Measurements from ENCODE around the gene DHX30.
"Not testable (repeated sequence)": the region's sequence is repeated elsewhere in the genome, so short reads cannot be mapped to it uniquely, and the experiment has no call there.

DHX30 gene

DNA sequence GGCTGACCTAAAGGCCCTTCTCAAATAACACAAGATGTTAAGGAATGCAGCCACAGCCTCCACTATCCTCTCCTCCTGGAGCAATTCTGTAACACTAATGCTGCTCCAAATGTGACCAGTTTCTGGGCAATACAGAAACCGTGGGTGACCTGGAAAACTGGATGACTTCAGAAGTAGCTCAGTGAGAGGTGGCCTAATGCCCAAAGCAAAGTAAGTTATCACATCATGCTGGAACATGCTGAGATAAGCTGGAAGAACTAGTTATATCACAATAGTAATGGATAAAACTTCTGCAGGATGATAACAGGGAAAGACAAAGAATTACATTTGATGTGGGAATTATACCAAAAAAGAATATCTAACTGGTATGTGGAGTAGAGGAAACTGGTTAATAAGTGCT lies 72.0 kb downstream of the DHX30 start:
- no peaks in the 10 kb centered on the region for H3K27me3 ChIP-seq (replicated peaks; ENCODE audit: control insufficient read depth, insufficient read depth, low read length)
- TF ChIP-seq, protein P1, sequence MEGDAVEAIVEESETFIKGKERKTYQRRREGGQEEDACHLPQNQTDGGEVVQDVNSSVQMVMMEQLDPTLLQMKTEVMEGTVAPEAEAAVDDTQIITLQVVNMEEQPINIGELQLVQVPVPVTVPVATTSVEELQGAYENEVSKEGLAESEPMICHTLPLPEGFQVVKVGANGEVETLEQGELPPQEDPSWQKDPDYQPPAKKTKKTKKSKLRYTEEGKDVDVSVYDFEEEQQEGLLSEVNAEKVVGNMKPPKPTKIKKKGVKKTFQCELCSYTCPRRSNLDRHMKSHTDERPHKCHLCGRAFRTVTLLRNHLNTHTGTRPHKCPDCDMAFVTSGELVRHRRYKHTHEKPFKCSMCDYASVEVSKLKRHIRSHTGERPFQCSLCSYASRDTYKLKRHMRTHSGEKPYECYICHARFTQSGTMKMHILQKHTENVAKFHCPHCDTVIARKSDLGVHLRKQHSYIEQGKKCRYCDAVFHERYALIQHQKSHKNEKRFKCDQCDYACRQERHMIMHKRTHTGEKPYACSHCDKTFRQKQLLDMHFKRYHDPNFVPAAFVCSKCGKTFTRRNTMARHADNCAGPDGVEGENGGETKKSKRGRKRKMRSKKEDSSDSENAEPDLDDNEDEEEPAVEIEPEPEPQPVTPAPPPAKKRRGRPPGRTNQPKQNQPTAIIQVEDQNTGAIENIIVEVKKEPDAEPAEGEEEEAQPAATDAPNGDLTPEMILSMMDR (IDR thresholded peaks at IDR 0.05; ENCODE audit: insufficient read depth, low read length, poor library complexity, severe bottlenecking), result no peak
- peaks cover 23% of the 10 kb centered on the region for H3K36me3 ChIP-seq (ENCODE audit: control insufficient read depth, insufficient read depth, low read length)
- DNase-seq (ENCODE audit: extremely low read depth, insufficient read length), result no peak
- no peak overlapping the region for H3K4me3 ChIP-seq (replicated peaks; ENCODE audit: low read depth, low read length)

DNA sequence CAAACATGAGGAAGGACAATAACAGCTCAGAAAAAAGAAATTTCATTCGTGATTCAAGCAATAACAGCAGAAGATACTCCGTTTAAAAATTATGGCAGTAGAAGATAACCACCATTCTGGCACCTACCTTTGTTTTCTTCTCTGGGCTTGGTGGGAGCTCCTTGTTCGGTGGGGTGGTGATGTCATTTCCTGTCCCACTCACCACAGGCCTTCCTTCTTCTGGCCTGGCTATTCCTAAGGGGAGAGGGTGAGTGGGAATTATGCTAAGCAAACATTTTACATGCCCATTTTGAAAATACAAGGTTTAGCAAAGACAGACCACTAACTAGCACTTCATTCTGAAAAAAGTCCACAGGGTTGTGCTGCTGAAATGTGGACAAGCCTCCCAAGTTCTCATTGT lies 74.4 kb downstream of the DHX30 start:
- no peak for DNase-seq (ENCODE audit: extremely low read depth, insufficient read length)
- TF ChIP-seq, protein P1 (IDR thresholded peaks at IDR 0.05; ENCODE audit: insufficient read depth, low read length, poor library complexity, severe bottlenecking), result no peak
- no peaks in the 10 kb centered on the region for H3K27me3 ChIP-seq (replicated peaks; ENCODE audit: control insufficient read depth, insufficient read depth, low read length)
- no peak overlapping the region for H3K4me3 ChIP-seq (replicated peaks; ENCODE audit: low read depth, low read length)
- peaks cover 12% of the 10 kb centered on the region for H3K36me3 ChIP-seq (ENCODE audit: control insufficient read depth, insufficient read depth, low read length)

DNA sequence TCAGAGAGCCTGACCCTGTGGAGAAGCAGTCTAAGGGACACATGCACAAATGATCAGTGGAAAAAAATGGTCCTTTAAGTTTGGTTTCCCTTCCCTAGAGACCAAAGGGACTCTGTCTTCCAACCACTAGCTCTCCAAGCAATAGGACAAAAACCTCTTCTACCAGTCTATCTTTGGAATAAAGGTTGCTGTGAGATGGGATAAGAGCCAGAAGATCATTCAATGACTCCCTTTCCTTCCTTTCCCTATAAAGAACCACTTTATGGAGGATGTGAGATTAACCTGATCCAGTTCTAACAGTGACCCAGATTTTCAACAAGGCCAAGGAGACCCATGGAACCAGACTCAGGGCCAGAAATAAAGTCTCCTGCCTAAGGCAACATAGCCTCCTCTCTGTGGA lies 74.8 kb downstream of the DHX30 start:
- TF ChIP-seq, protein P1 (IDR thresholded peaks at IDR 0.05; ENCODE audit: insufficient read depth, low read length, poor library complexity, severe bottlenecking), result no peak
- no peaks in the 10 kb centered on the region for H3K27me3 ChIP-seq (replicated peaks; ENCODE audit: control insufficient read depth, insufficient read depth, low read length)
- H3K36me3 ChIP-seq (ENCODE audit: control insufficient read depth, insufficient read depth, low read length), result peaks cover 10% of the 10 kb centered on the region
- no peak overlapping the region for H3K4me3 ChIP-seq (replicated peaks; ENCODE audit: low read depth, low read length)
- no peak for DNase-seq (ENCODE audit: extremely low read depth, insufficient read length)

DNA sequence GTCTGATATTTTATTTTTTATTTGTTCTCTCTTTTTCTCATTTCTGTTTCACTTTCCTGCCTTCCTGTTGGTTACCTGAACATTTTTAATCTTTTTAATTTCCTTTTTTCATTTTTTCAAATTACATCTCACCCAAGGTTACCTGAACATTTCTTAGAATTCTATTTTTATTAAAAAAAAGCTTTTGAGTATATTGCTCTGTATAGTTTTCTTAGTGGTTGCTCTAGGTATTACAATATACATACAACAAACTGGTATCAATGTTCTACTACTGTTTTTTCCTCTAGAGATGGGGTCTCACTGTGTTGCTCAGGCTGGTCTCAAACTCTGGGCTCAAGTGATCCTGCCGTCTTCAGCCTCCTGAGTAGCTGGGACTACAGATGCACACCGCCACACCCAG lies 79.4 kb downstream of the DHX30 start:
- Histone ChIP-seq H3K36me3 (ENCODE audit: control insufficient read depth, insufficient read depth, low read length) (peaks cover 1% of the 10 kb centered on the region), H3K4me3 (replicated peaks; ENCODE audit: low read depth, low read length) (no peak overlapping the region), H3K27me3 (replicated peaks; ENCODE audit: control insufficient read depth, insufficient read depth, low read length) (no peaks in the 10 kb centered on the region)
- TF ChIP-seq, protein P1 (IDR thresholded peaks at IDR 0.05; ENCODE audit: insufficient read depth, low read length, poor library complexity, severe bottlenecking), result no peak
- no peak for DNase-seq (ENCODE audit: extremely low read depth, insufficient read length)

DNA sequence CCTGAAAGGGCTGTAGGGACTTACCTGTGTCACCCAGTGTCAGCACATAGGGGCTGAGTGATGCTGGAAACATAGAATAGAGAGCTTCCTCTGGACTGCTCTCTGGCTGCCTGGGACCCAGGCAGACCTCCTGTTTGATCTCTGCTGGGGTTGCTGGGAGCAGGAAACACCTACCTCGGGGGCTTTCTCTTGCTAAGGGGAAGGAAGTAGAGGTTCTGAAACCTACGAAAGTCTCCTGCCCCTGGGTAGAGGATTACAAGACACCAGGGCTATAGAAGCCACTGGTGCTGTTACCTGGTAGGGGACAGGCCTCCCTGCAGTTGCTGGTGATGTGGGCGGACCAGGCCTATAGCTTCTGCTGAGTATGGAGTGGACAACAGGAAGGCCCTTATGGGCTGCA lies 81.7 kb downstream of the DHX30 start:
- TF ChIP-seq, protein P1 (IDR thresholded peaks at IDR 0.05; ENCODE audit: insufficient read depth, low read length, poor library complexity, severe bottlenecking), result no peak
- H3K27me3 ChIP-seq (replicated peaks; ENCODE audit: control insufficient read depth, insufficient read depth, low read length), result no peaks in the 10 kb centered on the region
- no peaks in the 10 kb centered on the region; the same call in 1 of the 2 replicates for H3K36me3 ChIP-seq (ENCODE audit: control insufficient read depth, insufficient read depth, low read length)
- peak; percentile 28 for DNase-seq (ENCODE audit: extremely low read depth, insufficient read length)
- H3K4me3 ChIP-seq (replicated peaks; ENCODE audit: low read depth, low read length), result no peak overlapping the region

DNA sequence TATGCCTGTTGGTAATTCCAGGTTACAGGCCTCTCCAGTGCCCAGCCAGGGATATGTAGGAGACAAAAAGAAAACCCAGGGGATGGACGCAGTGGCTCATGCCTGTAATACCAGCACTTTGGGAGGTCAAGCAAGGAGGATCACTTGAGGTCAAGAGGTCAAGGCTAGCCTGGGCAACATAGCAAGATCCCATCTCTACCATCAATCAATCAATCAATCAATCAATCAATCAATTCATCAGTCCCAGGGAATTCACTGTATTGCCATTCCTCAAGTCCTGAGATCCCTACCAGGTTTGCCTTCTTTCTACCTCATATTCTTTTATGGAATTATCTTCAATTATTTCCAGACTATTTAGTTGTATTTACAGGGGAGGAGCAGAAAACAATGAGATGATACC lies 82.2 kb downstream of the DHX30 start:
- Histone ChIP-seq H3K4me3 (replicated peaks; ENCODE audit: low read depth, low read length) (no peak overlapping the region), H3K36me3 (ENCODE audit: control insufficient read depth, insufficient read depth, low read length) (no peaks in the 10 kb centered on the region; the same call in 1 of the 2 replicates), H3K27me3 (replicated peaks; ENCODE audit: control insufficient read depth, insufficient read depth, low read length) (no peaks in the 10 kb centered on the region)
- DNase-seq (ENCODE audit: extremely low read depth, insufficient read length), result no peak
- TF ChIP-seq, protein P1 (IDR thresholded peaks at IDR 0.05; ENCODE audit: insufficient read depth, low read length, poor library complexity, severe bottlenecking), result no peak

DNA sequence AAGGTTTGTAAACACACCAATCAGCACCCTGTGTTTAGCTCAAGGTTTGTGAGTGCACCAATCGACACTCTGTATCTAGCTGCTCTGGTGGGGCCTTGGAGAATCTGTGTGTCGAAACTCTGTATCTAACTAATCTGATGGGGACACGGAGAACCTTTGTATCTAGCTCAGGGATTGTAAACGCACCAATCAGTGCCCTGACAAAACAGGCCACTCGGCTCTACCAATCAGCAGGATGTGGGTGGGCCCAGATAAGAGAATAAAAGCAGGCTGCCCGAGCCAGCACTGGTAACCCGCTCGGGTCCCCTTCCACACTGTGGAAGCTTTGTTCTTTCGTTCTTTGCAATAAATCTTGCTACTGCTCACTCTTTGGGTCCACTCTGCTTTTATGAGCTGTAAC lies 85.1 kb downstream of the DHX30 start:
- not testable (repeated sequence) for H3K27me3 ChIP-seq (replicated peaks; ENCODE audit: control insufficient read depth, insufficient read depth, low read length); DNase-seq (ENCODE audit: extremely low read depth, insufficient read length); H3K4me3 ChIP-seq (replicated peaks; ENCODE audit: low read depth, low read length)
- peaks cover 15% of the 10 kb centered on the region for H3K36me3 ChIP-seq (ENCODE audit: control insufficient read depth, insufficient read depth, low read length)
